ENCODE data around the gene FA2H. TPM values are rescaled to one million over a fixed set of nuclear protein-coding genes. Genes with fewer than 3 reads are reported as not detected.

The FA2H gene
- polyA plus RNA-seq, 3 donors: not detected

DNA sequence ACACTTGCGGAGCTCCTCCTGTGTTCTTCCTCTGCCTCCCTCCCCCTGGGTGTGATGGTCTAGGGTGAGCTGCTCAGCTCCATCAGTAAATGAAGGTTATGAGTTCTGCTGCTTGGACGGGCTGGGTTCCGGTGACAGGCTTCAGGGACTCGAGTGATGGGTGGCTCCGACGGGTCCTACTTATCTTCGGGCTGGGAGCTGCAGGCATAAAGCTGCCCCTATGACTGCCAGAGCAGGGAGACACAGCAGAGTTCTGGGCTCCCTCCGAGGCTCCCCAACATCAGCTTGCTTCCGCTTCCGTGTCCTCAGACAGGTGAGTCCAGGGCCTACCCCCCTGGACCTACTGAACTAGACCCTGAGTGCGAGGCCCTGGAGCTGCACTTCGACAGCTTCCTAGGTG, 62.7 kb downstream of the FA2H start:
- H3K4me3 Mint-ChIP-seq: no peak overlapping the region
- intact Hi-C loops (cut with micrococcal nuclease): no loop called here
- Histone ChIP-seq H3K36me3 (replicated peaks in 1 of 2; ENCODE audit: control insufficient read depth in 1 of 2, insufficient read depth in 2 of 2, low read length in 2 of 2) (no peaks in the 10 kb centered on the region), H3K27me3 (ENCODE audit: control insufficient read depth in 2 of 2, insufficient read depth in 2 of 2, low read length in 2 of 2) (no peaks in the 10 kb centered on the region), H3K9ac (ENCODE audit: insufficient read depth, low read length, poor library complexity, severe bottlenecking) (no peak overlapping the region), H4K20me1 (ENCODE audit: insufficient read depth, low read length) (no peaks in the 10 kb centered on the region), H3K9me3 (replicated peaks in 1 of 2; ENCODE audit: control insufficient read depth in 1 of 2, insufficient read depth in 1 of 2, low read length in 2 of 2) (no peaks in the 10 kb centered on the region), H3K4me3 (replicated peaks in 1 of 3; ENCODE audit: low read depth in 2 of 3, low read length in 3 of 3) (no peak overlapping the region), H3K79me2 (ENCODE audit: insufficient read depth, low read length) (no peaks in the 10 kb centered on the region), H3K27ac (ENCODE audit: low read depth in 1 of 2, low read length in 2 of 2) (no peak overlapping the region), H3K4me1 (ENCODE audit: control insufficient read depth in 1 of 2, insufficient read depth in 2 of 2, low read length in 2 of 2) (peaks cover 16 to 18% of the 10 kb centered on the region in 2 donors), H2AFZ (ENCODE audit: insufficient read depth, low read depth, low read length, poor library complexity, severe bottlenecking) (no peak overlapping the region), H3K4me2 (replicated peaks; ENCODE audit: extremely low read depth, low read length, poor library complexity, severe bottlenecking) (no peak overlapping the region)
- WGBS (ENCODE audit: insufficient coverage): 94% methylated on average over 12 of the region's 12 CpGs
- H3K27ac Mint-ChIP-seq: no peak overlapping the region
- H3K9me3 Mint-ChIP-seq: no peaks in the 10 kb centered on the region
- H3K36me3 Mint-ChIP-seq: no peaks in the 10 kb centered on the region
- H3K4me1 Mint-ChIP-seq: peaks cover 19% of the 10 kb centered on the region
- TF ChIP-seq CTCF (IDR thresholded peaks at IDR 0.05): no peak
- no peak for DNase-seq
- H3K27me3 Mint-ChIP-seq (ENCODE audit: low read depth in 3 of 3): peaks cover 0 to 2% (median 1%) of the 10 kb centered on the region in 3 donors

GRCh38 chr16:74710401-74710800, 64.2 kb downstream of the FA2H start:
- Histone ChIP-seq H3K27ac (ENCODE audit: low read depth in 1 of 2, low read length in 2 of 2) (no peak overlapping the region), H3K9ac (ENCODE audit: insufficient read depth, low read length, poor library complexity, severe bottlenecking) (no peak overlapping the region), H3K4me3 (replicated peaks in 1 of 3; ENCODE audit: low read depth in 2 of 3, low read length in 3 of 3) (no peak overlapping the region), H4K20me1 (ENCODE audit: insufficient read depth, low read length) (no peaks in the 10 kb centered on the region), H3K36me3 (replicated peaks in 1 of 2; ENCODE audit: control insufficient read depth in 1 of 2, insufficient read depth in 2 of 2, low read length in 2 of 2) (no peaks in the 10 kb centered on the region), H2AFZ (ENCODE audit: insufficient read depth, low read depth, low read length, poor library complexity, severe bottlenecking) (no peak overlapping the region), H3K79me2 (ENCODE audit: insufficient read depth, low read length) (no peaks in the 10 kb centered on the region), H3K4me2 (replicated peaks; ENCODE audit: extremely low read depth, low read length, poor library complexity, severe bottlenecking) (no peak overlapping the region), H3K4me1 (ENCODE audit: control insufficient read depth in 1 of 2, insufficient read depth in 2 of 2, low read length in 2 of 2) (peaks cover 16 to 18% of the 10 kb centered on the region in 2 donors), H3K9me3 (replicated peaks in 1 of 2; ENCODE audit: control insufficient read depth in 1 of 2, insufficient read depth in 1 of 2, low read length in 2 of 2) (no peaks in the 10 kb centered on the region), H3K27me3 (ENCODE audit: control insufficient read depth in 2 of 2, insufficient read depth in 2 of 2, low read length in 2 of 2) (no peaks in the 10 kb centered on the region)
- Mint-ChIP-seq H3K36me3 (no peaks in the 10 kb centered on the region), H3K27me3 (ENCODE audit: low read depth in 3 of 3) (peaks cover 0 to 1% (median 0%) of the 10 kb centered on the region in 3 donors), H3K4me3 (no peak overlapping the region), H3K9me3 (no peaks in the 10 kb centered on the region), H3K27ac (no peak overlapping the region), H3K4me1 (peaks cover 19% of the 10 kb centered on the region)
- no peak for TF ChIP-seq CTCF (IDR thresholded peaks at IDR 0.05)
- intact Hi-C loops (cut with micrococcal nuclease): no loop called here
- WGBS (ENCODE audit: insufficient coverage): 96% methylated on average over 3 of the region's 8 CpGs
- no peak for DNase-seq
